Ecto neural progenitor cell (in vitro differentiated cells): ENCODE results near the gene CASP1.
A peak's percentile ranks its signal among the peaks of the same experiment; 100 is the strongest.
"Not testable (repeated sequence)": the region's sequence is repeated elsewhere in the genome, so short reads cannot be mapped to it uniquely, and the experiment has no call there.

Source experiments
- DNase-seq: peaks from one replicate; pipeline ENCODE4 v3.0.0-alpha.2; 2018; ENCODE audit warnings: low spot score

Gene CASP1

DNA sequence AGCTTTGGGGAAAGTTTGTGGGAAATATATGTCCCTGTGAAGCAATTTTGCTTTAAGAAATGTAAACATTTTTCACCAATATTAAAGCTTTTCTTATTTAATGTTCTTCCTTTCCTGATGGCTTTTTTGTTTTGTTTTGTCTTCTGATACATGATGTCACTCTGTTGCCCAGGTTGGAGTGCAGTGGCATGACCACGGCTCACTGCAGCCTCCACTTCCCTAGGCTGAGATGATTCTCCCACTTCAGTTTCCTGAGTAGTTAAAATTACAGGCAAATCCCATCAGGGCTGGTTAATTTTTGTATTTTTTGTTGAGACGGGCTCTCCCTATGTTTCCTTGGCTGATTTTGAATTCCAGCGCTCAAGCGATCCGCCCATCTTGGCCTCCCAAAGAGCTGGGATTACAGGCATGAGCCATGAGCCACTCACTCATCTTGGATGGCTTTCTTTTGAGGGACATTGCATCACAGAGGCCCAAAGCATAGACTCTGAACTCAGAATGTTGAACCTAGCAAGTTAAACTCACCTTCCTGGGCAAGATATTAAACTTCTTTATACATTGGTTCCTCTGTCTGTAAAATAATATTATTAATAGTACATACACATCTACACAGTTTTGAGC lies 10.8 kb upstream of the CASP1 start:
- DNase-seq = no peak

DNA sequence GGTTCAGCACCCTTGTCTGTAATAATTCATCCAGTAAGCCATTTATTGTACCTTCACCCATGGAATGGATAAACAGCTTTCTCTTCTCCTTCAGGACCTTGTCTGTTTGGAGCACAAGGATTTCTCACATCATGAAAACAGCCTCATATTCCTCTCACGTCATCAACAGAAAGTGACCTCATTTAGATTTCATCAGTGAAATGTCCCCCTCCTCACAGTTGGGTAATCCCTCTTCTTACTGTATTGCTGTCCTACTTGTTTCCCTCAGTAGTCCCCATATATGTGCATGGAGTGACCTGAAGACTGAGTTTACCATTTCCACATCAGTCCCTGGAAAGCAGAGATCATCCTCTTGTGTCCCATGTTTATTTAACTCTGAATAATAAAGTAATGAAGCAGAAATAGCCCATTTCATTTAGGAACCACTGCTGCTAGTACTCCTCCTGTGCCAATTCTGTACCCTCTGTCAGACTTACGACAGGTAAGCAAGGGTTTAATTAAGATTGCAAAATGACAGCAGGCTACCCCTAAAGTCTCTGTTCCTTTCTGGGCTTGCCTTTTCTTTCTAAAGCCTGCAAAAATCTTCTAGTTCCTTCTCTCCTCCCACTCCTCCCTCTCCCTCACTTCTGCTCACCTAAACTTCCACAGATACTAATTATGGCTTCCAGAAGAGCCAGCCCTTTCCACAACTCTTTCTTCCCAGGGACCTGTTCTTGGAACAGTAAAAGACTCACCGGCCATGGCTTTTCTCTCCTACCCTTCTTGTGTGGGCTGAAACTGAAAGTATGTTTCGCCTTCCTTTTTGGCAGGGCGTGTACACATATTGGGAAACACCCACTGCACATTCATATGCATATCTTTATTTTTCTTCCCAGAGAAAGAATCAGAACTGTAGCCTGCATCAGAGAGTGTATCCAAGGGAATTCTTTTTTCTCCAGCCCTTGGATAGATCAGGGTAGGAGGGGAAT lies 9.9 kb upstream of the CASP1 start, which contains the start of gene CARD16:
Gene CARD16, minus strand, starts transcription at position 779 of the 968 bp plus-strand sequence. Its CDS starts 38 bp downstream, at position 741.
- not testable (repeated sequence) for DNase-seq

DNA sequence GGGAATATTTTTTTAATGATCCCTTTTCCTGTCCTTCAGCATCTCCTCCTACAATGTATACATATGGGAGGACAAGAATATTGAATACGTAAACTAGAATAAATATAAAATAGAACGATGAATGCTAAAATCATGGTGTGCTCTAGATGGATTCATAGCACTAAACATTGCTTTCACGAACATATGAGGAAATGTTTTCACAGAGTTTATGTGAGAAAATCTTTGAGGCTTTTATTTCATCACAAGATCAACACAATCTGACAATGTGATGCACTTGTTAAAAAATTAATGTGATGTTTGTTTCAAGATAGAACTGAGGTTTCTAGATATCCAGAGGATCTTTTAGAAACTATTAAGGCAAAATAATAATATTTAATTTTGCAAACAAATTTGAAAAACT lies 7.2 kb upstream of the CASP1 start:
- no peak for DNase-seq

DNA sequence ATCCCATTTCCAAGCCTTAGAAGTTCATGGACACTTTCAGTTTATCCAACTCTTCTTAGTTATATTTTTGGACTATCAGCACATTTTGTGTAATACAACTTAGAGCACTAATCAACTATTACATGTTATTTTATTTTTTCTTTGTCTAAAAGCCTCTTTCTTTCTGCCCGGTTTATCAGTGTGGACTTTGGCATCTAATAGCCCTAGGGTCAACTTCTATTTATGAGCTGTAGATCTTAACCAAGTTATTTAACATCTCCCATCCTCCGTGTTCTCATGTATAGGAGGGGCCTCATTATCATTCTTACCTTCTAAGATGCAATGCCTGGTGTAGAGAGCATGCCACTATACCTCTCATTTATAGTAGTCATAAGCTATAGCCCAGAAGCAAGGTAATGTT lies 5.8 kb upstream of the CASP1 start:
- no peak for DNase-seq

DNA sequence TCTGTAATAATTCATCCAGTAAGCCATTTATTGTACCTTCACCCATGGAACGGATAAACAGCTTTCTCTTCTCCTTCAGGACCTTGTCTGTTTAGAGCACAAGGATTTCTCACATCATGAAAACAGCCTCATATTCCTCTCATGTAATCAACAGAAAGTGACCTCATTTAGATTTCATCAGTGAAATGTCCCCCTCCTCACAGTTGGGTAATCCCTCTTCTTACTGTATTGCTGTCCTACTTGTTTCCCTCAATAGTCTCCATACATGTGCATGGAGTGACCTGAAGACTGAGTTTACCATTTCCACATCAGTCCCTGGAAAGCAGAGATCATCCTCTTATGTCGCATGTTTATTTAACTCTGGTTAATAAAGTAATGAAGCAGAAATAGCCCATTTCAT lies 556 bp downstream of the CASP1 start:
- DNase-seq = not testable (repeated sequence)

DNA sequence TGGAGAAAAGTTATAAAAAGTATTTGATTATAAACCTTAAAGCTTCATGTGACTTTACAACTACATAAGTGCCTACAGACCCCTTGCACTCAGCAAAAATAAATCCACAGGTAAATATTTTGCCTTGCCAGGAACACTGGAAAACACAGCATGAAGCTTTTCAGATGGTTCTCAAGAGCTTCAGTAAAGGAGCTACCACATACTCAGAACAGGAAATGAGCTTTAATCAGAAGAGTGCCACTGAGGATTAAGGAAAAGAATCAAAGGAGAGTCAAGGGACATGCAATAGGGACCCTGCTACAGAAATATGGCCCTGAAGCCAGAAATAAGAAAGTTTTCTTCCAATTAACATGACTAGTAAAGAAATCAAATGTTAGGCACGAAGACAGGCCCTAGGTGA lies 1.2 kb downstream of the CASP1 start:
- DNase-seq = no peak

DNA sequence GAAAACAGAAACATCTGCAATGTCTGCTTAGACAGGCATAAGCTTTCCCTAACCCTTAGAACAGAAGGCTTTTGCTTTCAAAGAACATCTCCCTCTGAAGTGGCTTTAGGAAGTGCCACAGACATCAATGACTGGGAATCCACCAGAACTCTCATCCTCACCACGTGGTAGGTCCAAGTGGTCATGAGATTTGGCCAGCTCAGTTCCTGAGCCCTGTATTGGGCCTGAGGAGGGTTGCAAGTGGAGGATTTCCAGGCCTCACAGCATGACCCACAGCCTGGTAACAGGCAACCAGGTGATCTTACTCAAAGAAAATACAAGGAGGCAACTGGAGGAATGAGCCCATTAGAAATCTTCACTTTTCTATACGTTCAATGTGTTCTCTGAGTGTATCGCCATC lies 1.6 kb downstream of the CASP1 start:
- no peak for DNase-seq

DNA sequence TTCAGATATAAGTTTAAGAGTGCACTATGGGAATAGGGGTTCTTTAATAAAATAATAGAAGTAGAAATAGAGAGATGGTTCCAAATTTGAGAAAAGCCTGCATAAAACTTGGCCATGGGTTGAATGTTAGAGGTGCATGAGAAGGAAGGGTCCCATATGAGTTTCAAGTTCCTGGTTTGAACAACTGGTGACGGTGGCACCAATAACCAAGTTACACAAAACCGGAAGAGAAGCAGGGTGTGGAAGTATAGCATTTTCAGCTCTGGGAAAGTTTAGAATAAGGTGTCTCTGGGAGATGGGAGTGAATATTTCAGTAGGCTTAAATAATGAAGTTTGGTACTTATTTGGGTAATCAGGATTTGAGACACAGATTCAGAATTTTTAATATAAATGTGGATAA lies 2.4 kb downstream of the CASP1 start:
- no peak for DNase-seq

DNA sequence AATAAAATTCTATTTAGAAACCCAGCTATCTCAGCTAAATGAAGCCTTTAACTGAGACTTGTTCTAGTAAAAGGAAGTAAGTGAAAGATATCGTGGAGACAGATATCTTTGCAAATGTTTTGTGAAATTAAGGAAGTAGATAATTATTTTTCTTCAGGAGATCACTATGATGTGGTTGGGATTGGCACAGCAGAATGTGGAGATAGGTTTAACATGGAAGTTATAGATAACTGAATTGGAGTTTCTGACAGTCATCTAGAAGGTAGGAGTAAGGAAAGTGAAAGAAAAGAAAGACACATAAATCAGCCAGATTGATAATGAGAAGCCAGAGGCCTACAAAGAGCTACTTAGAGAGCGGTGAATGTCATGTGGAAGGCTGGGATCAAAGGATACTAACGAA lies 7.3 kb downstream of the CASP1 start:
- DNase-seq = no peak

DNA sequence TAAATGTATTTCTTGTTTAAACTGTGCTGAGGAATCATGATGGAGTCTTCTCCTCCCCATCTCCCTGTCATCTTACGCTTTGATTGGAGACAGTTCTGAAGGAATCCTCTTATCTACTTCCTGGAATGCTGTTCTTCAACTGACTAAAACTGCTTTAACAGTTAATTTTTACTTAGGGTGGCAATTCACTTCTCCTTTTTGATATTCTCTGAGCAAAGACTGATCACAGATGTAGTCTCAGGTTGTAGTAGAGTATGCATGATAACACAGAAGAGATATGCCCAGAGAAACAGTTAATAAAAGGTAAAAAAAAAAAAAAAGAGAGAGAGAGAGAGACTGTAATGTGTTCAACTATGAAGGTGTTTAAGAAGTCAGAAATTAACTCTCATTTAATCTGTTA lies 10.6 kb downstream of the CASP1 start:
- DNase-seq = no peak

DNA sequence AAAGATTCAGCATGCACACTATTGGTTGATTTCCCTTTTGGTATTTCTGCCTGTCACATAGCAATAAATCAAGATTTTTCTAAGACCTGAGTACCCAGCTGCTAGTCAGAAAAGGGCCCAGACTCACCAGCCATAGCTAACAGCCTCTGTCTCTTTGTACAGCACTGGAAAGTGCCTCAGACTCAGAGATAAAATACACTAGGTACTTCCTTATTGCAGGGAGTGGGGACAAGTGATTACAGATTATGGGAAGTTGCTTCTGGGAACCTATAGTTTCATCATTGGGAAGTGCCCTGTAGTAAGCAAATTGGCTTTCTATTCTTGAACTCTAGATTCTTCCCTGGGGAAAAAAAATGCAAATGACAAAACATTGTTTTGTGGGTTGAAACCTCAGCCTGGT lies 11.9 kb downstream of the CASP1 start, which contains the start of gene CASP5:
Gene CASP5, minus strand, starts transcription at position 166 of the 400 bp plus-strand sequence. Its CDS starts 32 bp downstream, at position 134.
- DNase-seq = no peak

DNA sequence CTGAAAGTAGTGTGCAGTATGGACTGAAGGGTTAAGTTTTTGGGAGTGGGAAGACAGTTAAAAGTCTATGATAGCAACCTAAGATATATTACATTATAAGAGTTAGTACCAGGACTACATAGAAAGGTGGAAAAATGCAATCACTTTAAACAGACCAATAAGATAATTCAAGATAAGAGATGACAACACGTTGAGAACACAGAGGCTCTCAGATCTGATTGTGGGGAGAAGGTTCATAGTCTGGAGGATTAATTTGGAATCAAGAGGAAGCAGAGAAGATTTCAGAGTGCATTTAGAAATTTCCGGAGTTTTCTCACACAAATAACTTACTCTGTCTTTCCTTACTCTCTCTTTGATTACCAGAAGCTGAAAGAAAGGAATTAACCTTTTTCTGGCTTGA lies 12.4 kb downstream of the CASP1 start:
- DNase-seq = no peak

DNA sequence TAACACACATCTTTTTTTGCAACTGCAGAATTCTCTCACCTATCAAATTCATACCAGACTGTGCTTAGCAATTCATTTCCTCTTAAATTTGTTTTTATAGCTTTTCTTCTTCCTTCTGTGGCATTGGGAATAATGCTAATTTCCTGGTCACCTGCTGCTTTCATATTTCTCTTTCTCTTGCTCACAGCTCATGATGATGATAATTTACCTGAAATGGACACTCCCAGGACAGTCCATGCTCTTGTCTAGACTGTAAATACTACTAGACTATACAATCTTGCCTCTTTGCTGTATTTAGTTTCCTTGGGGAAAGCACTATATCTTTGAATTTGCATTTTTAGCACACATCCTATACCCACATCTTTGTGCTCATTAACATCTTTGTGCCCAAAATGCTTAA lies 27.5 kb downstream of the CASP1 start:
- DNase-seq = no peak

DNA sequence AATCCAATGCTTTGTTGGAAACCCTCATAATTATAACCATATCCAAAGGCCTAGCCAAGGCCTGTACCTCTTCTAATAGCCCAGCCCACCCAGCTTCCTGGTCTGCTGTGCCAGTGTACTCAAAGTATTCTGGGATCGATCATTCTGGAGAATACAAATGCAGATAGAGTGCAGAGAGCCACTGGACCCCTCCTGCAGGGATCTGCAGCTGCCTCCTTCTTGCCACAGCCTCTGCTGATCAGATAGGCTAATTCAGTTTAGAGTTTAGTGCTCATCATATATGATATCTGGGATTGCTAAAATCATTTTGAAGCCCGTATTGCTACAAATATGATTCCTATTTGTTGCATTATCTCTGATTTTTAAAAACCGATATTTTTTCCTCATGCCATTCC lies 29.5 kb downstream of the CASP1 start:
- no peak for DNase-seq

DNA sequence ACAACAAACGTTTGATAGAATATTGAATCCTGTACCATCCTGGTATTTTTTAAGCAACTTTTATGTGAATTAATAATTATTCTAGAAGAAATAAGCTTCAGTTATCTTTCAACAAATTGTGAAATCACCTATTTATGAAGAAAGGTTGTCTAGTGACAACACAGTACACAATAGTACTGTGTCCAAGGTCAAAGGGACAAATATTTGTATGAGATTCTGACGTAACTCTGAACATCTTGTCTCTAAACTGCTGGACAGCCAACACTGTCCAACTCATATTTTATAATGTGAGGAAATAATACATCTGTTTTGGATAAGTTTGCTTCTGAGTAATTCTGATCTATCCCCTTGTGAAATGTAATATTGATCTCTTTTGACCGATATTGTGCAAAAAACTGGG lies 30.9 kb downstream of the CASP1 start:
- no peak for DNase-seq

DNA sequence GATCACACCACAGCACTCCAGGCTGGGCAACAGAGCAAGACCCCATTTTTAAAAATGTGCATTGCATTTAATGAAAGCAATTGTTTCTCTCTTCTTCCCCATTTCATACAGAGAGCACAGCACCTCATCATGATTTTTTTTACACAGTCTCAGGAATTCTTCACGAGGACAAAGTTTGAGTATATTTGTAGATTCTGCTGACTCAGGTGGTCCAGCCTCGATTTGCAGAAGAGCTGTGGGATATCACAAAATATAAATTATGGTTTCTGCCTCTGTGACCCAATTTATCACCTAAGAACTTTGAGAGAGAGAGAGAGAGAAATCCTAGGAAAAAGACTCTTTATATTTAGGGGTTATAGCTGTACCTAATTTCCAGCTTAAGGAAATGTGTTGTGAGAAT lies 31.8 kb downstream of the CASP1 start:
- no peak for DNase-seq

DNA sequence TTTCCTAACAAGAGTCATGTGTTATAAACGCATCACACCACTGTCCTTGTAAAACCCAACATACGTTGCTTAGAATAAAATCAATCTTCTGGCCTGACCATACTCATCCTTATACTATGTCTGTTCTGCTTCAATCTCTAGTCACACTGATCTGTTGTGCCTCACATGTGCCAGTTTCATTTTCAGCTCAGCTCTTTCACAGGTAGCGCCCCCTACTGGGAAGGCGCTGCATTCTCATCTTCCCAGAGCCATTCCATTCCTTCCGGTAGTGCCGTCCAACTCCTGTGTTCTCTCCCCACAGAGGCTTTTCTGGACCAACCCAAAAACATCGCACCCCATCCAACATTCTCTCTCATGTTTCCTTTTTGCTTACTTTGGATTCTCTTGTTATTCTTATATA lies 34.1 kb downstream of the CASP1 start:
- DNase-seq = peak; percentile 47

DNA sequence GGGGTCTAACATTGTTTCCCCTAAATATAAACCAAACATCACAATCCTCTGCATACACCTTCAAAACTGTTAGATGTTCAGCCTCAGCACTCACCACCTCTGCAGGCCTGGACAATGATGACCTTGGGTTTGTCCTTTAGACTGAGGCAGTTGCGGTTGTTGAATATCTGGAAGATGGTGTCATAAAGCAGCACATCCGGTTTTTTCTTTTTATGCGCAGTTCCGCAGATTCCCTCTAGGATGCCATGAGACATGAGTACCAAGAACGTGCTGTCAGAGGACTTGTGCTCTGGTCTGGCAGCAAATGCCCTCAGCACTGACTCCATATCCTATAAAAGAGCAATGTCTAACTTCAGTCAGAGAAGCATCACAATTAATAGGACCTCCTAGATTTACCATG lies 34.8 kb downstream of the CASP1 start:
- DNase-seq = peak; percentile 34

DNA sequence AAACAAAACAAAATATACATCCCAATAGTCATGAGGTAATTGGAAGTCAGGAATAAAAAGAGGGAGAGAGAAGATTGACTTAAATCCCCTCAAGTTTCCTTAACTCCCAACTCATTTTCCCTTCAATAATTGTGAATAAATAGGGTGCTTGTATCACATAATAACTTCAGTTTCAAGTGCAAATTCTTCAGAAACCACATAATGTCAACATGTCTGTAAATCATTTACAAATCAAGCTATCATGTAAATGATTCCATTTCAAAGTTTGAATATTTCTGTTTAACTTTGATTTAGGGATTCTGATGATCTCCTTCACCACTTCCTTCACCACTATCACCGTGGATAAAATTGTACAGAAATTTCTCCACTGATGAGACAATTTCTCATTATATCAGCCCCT lies 35.2 kb downstream of the CASP1 start:
- no peak for DNase-seq

DNA sequence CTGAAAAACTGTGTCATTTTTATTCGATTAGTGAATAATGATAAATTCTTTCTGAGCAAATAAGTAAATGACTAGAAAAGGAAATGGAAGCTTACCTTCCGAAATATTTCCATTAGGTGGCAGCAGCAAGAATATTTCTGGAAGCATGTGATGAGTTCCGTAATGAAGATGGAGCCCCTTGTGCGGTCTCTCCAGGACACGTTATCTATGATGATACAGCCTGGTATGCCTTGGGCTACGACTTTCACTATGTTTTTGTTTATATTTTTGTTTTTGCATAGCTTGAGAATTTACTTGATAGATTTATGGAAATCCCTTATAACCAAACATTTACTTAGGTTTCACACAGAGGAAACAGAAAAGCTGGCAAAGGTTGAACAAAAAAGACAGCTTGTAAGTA lies 37.7 kb downstream of the CASP1 start:
- DNase-seq = no peak

DNA sequence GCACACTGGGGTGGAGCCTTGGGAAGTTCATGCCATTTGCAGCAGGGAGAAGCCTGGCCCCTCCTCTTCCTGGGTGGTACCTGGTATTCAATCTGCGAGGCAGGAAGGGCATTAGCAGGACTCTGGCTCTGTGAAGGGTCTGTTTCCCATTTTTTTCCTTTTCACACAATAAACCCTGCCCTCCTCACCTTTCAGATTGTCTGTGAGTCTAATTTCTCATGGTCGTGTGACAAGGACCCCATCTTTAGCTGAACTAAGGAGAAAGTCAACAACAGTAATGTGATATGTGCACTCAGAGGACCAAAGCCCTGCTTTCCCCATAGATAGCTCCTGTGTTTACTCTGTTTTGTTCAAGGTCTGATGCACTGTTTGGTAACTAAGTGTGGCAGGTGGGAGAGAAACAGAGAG lies 39.9 kb downstream of the CASP1 start:
- no peak for DNase-seq

DNA sequence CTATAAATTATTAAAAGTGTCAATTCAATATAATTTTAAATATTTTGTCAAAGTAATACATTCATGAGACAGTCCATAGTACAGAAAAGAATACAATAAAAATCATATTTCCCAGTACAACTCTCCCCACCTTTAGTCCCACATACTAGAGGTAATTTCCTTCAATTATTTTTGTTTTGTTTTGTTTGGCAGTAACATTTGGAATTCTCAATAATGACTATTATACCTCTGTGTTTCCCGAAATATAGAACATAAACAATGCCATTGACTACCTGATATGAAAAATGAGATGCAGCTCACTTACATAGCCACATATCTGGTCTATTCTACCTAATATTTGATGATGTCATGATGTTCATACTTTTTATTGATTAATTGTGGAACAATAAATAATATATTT lies 42.2 kb downstream of the CASP1 start:
- no peak for DNase-seq

DNA sequence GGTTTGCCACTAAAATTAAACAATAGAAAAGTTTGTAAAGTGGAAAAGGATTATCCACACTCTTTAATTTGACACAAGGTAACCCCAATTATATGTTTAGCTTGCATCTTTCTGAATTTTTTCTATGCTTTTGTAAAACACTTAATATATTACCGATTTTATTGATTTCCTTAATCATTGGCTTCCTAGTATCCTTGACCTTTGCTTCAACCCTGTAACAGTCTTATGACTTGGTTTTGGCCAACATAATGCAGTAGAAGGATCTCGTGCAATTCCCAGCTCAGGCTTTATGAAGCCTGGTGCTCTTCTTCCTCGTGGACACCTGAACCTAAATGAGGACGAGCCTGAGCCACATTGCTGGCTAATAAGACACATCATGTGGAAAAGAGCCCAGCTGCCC lies 43.0 kb downstream of the CASP1 start:
- DNase-seq = no peak
